ENCODE measurements around the gene SEPTIN2.
"Not testable (repeated sequence)": the region's sequence is repeated elsewhere in the genome, so short reads cannot be mapped to it uniquely, and the experiment has no call there.

SEPTIN2 gene

GRCh38 chr2:241379481-241380480 lies 64.1 kb downstream of the SEPTIN2 start:
- no peak overlapping the region for H3K4me3 ChIP-seq (ENCODE audit: low read depth, low read length)
- no peak for TF ChIP-seq CTCF (IDR thresholded peaks at IDR 0.05; ENCODE audit: control insufficient read depth, extremely low read depth, insufficient read depth)
- DNase-seq (ENCODE audit: low read depth) = no peak

- DNase-seq (ENCODE audit: low read depth) = no peak
- TF ChIP-seq CTCF (IDR thresholded peaks at IDR 0.05; ENCODE audit: control insufficient read depth, extremely low read depth, insufficient read depth) = no peak
- H3K4me3 ChIP-seq (ENCODE audit: low read depth, low read length) = no peak overlapping the region
Observed at GRCh38 chr2:241381872-241382271, 66.1 kb downstream of the SEPTIN2 start.

GRCh38 chr2:241385450-241385849 lies 69.7 kb downstream of the SEPTIN2 start:
- H3K4me3 ChIP-seq (ENCODE audit: low read depth, low read length); DNase-seq (ENCODE audit: low read depth): not testable (repeated sequence)

- TF ChIP-seq CTCF (IDR thresholded peaks at IDR 0.05; ENCODE audit: control insufficient read depth, extremely low read depth, insufficient read depth) = no peak
Observed at GRCh38 chr2:241386519-241386918, 70.8 kb downstream of the SEPTIN2 start.

GRCh38 chr2:241389697-241390096 lies 74.0 kb downstream of the SEPTIN2 start:
- DNase-seq (ENCODE audit: low read depth) = no peak
- no peak for TF ChIP-seq CTCF (IDR thresholded peaks at IDR 0.05; ENCODE audit: control insufficient read depth, extremely low read depth, insufficient read depth)
- H3K4me3 ChIP-seq (ENCODE audit: low read depth, low read length) = no peak overlapping the region

More at GRCh38 chr2:241386519-241386918, 70.8 kb downstream of the SEPTIN2 start:
- DNase-seq (ENCODE audit: low read depth) = no peak
- H3K4me3 ChIP-seq (ENCODE audit: low read depth, low read length) = no peak overlapping the region

GRCh38 chr2:241390301-241391206 lies 74.8 kb downstream of the SEPTIN2 start:
- no peak overlapping the region for H3K4me3 ChIP-seq (ENCODE audit: low read depth, low read length)
- TF ChIP-seq CTCF (IDR thresholded peaks at IDR 0.05; ENCODE audit: control insufficient read depth, extremely low read depth, insufficient read depth) = no peak
- DNase-seq (ENCODE audit: low read depth) = no peak

All from LNCaP clone FGC (cell line).